Astrocyte of the spinal cord (primary cell): ENCODE results near the gene CACUL1.

Source experiments
- DNase-seq: peaks from one replicate; pipeline ENCODE4 v3.0.0; 2011; ENCODE audit warnings: low read depth, low spot score
- H3K4me3 ChIP-seq: 2 replicates; pipeline ENCODE4 v1.5.1; 2011; ENCODE audit warnings: low read depth, mild to moderate bottlenecking, low read length, moderate library complexity
- in situ Hi-C: cut with HindIII; loops from 2 replicates; pipeline ENCODE4 v1.10.0; 2017; ENCODE audit warnings: low sequenced_read_pairs
- TF ChIP-seq, protein P1 (sequence below): IDR thresholded peaks from 2 replicates; pipeline ENCODE4 v1.5.1; 2012; ENCODE audit warnings: low read depth, mild to moderate bottlenecking, low read length, inconsistent platforms

The CACUL1 gene

GRCh38 chr10:118725886-118726500 lies 28.8 kb downstream of the CACUL1 start:
- TF ChIP-seq, protein P1, sequence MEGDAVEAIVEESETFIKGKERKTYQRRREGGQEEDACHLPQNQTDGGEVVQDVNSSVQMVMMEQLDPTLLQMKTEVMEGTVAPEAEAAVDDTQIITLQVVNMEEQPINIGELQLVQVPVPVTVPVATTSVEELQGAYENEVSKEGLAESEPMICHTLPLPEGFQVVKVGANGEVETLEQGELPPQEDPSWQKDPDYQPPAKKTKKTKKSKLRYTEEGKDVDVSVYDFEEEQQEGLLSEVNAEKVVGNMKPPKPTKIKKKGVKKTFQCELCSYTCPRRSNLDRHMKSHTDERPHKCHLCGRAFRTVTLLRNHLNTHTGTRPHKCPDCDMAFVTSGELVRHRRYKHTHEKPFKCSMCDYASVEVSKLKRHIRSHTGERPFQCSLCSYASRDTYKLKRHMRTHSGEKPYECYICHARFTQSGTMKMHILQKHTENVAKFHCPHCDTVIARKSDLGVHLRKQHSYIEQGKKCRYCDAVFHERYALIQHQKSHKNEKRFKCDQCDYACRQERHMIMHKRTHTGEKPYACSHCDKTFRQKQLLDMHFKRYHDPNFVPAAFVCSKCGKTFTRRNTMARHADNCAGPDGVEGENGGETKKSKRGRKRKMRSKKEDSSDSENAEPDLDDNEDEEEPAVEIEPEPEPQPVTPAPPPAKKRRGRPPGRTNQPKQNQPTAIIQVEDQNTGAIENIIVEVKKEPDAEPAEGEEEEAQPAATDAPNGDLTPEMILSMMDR: no peak
- H3K4me3 ChIP-seq: no peak overlapping the region
- no peak for DNase-seq
- in situ Hi-C loops: no loop called here

GRCh38 chr10:118723466-118723865 lies 31.3 kb downstream of the CACUL1 start:
- TF ChIP-seq, protein P1: no peak
- DNase-seq: peak; percentile 32
- in situ Hi-C loops: no loop called here
- H3K4me3 ChIP-seq: no peak overlapping the region

DNA sequence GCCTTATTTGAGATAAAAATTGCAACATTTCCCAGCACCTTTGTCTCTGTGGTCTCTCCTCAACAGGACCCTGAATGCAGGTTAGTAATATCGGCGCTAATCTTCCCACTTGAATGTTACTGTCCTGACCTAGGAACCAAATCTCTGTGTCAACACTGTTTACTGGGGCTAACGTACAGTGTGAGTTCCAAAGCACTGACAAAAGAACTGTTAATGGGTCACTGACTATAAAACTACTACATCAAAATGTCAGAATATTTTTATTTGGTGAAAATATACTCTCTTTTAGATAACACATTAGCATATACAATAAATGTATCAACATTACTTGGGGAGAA lies 33.3 kb downstream of the CACUL1 start:
- no peak overlapping the region for H3K4me3 ChIP-seq
- no peak for DNase-seq
- in situ Hi-C loops: no loop called here
- TF ChIP-seq, protein P1: no peak

DNA sequence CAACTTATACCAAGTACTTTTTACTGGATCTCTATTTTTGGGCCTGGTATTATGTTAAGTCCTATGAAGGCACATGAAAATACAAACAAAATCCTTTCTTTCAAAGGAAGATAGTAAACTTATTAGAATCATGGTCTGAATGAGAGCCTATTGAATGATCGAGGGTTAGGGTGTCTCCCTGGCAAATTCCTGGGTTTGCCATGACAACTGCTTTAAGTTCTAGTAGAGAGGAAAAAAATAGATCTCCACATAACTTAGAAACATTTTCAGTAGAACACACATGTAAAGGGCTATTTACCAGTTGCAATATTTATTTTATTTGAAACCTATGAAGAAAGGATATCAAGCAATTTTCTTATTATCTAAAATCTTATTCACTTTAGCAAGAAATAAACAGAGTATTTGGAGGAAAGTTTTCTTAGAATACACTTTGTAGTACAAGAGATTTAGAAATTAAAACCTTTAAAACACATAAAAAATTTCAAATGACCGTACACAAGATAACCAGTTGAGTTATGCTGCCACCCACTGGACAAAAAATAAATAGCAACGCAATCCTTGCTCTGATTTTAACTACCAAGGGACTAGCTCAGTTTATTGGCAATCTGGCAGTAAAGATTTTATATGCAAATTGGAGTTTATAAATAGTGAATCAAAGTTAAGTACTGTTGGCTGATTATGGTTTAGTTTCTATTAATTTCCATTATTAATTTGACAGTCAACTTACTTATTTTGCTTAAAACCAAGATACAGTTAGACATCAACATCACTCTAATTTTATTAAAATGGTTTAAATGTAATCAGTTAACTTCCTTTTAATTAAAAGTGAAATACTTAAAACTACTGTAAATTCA lies 33.9 kb downstream of the CACUL1 start:
- in situ Hi-C loops: no loop called here
- TF ChIP-seq, protein P1: peak; percentile 68
- peak; percentile 67 for DNase-seq
- no peak overlapping the region for H3K4me3 ChIP-seq

DNA sequence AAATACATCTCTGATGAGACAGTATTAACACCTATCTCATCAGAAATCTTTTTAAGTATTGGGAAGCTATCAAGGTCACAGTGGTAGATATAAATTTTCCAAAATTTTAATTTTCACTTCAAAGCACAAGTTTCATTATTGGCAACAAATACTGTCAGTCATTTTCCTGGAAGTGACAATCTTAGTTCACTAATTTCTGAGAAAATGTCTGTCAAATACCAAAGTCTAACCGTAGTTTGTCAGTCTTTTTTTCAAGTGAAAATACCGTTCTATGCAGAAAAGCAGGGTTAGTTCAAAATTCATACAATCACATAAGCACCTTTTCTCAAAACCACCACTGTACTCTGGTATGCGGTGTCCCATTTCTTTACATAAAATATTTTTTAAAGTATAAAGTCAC lies 40.4 kb downstream of the CACUL1 start:
- TF ChIP-seq, protein P1: no peak
- DNase-seq: no peak
- no peak overlapping the region for H3K4me3 ChIP-seq
- in situ Hi-C loops: no loop called here

DNA sequence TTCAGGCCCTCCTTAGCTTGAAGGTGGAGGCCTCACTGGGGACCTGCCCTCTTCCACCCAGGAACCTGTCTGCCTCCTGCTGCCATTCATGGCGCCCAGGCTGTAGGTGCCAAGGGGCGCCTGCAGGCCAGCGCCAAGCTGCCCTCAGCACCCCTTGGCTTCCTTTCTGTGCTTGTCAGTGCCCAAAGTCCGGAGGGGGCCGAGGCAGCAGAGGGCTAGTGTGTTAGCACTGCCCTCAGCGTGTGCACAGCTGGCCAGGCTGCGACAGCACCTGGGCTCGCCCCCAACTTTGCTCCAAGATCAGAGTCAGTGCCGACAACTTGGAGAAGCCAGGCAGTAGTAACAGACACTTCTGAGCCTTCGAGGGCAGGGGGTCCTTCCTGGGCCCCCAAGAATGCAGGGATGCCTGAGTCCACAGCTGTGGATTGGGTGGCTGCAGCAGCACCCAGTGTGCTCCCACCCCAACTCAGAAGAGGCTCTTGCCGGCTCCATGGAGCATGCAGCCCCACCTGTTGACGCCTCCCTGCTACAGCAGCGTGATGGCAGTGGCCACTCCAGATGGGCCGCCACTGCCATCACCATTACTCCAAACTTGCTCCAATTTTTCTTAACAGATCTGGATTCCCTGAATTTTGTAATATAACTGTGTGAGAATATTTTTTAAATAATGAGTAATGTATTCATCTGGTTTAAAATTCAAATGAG lies 41.7 kb downstream of the CACUL1 start:
- TF ChIP-seq, protein P1: peak; percentile 29
- DNase-seq: no peak
- no peak overlapping the region for H3K4me3 ChIP-seq
- in situ Hi-C loops: no loop called here
